Breast epithelium (tissue), 4 donors: ENCODE results near the gene LPP. TPM values are rescaled to one million over a fixed set of nuclear protein-coding genes. Genes with fewer than 3 reads are reported as not detected.
A peak's percentile ranks its signal among the peaks of the same experiment; 100 is the strongest.

Experiments used
- DNase-seq, 2 donors: peaks; one replicate each; pipeline ENCODE4 v3.0.0-alpha.2; 2019; ENCODE audit warnings: low spot score in 2 of 2
- H3K27ac ChIP-seq, 2 donors: fragments of 200-600 bp; sonication (generic) in 1 of 2; one replicate each; pipeline ENCODE4 v1.5.1; 2016 to 2019; ENCODE audit warnings: mild to moderate bottlenecking in 1 of 2
- H3K27me3 ChIP-seq, 2 donors: fragments of 200-600 bp; sonication (generic) in 1 of 2; one replicate each; pipeline versions ENCODE4 v1.5.1 to v1.6.0; 2017 to 2019; ENCODE audit warnings: control low read depth in 1 of 2, mild to moderate bottlenecking in 1 of 2
- H3K36me3 ChIP-seq: fragments of 200-600 bp; one replicate; pipeline ENCODE4 v1.5.1; 2019
- H3K4me1 ChIP-seq, 2 donors: fragments of 200-600 bp; sonication (generic); one replicate each; pipeline ENCODE4 v1.5.1; 2016 to 2019; ENCODE audit warnings: control low read depth in 1 of 2
- H3K4me3 ChIP-seq, 3 donors: fragments of 200-600 bp; sonication (generic); 1 replicate in 2 of 3; 2 replicates in 1 of 3; pipeline ENCODE4 v1.5.1; 2016 to 2019; ENCODE audit warnings: mild to moderate bottlenecking in 3 of 3, moderate library complexity in 2 of 3
- H3K9me3 ChIP-seq, 2 donors: fragments of 200-600 bp; sonication (generic) in 1 of 2; one replicate each; pipeline ENCODE4 v1.5.1; 2016 to 2019; ENCODE audit warnings: control low read depth in 1 of 2
- CTCF ChIP-seq, 3 donors: fragments of 450-650 bp; IDR thresholded peaks; one replicate each; pipeline ENCODE4 v1.5.1; 2016 to 2017; ENCODE audit warnings: antibody characterized with exemption in 3 of 3, mild to moderate bottlenecking in 3 of 3, moderate library complexity in 3 of 3
- POLR2A ChIP-seq: fragments of 450-650 bp; IDR thresholded peaks from one replicate; pipeline ENCODE4 v1.6.1; 2016; ENCODE audit warnings: antibody characterized with exemption, mild to moderate bottlenecking, moderate library complexity
- POLR2AphosphoS5 ChIP-seq, 3 donors: sonication (generic); formaldehyde crosslinking; IDR thresholded peaks; one replicate each; pipeline ENCODE4 v1.6.1; 2017; ENCODE audit warnings: antibody characterized with exemption in 3 of 3
- intact Hi-C: fragments of 100-400 bp; cut with DNase I; formaldehyde crosslinking; loops from one replicate; pipeline ENCODE4 v1.15.1; 2023; ENCODE audit warnings: low total_unique reads
- total RNA-seq, 3 donors: library from RNA; depleted of rRNA; stranded (reverse); fragments of >200 nt; gene quantifications; one replicate each; pipeline ENCODE4 v1.1.0, GENCODE V29; 2016

The LPP gene
- total RNA-seq, 3 donors from 2014 or later, result 135 to 183 (median 147) TPM

- TF ChIP-seq POLR2A, result no peak
- TF ChIP-seq CTCF (IDR thresholded peaks at IDR 0.05), result no peak
- no peak for TF ChIP-seq POLR2AphosphoS5 (IDR thresholded peaks at IDR 0.05)
Measured at GRCh38 chr3:188272481-188273372, 118.8 kb downstream of the LPP start.

DNA sequence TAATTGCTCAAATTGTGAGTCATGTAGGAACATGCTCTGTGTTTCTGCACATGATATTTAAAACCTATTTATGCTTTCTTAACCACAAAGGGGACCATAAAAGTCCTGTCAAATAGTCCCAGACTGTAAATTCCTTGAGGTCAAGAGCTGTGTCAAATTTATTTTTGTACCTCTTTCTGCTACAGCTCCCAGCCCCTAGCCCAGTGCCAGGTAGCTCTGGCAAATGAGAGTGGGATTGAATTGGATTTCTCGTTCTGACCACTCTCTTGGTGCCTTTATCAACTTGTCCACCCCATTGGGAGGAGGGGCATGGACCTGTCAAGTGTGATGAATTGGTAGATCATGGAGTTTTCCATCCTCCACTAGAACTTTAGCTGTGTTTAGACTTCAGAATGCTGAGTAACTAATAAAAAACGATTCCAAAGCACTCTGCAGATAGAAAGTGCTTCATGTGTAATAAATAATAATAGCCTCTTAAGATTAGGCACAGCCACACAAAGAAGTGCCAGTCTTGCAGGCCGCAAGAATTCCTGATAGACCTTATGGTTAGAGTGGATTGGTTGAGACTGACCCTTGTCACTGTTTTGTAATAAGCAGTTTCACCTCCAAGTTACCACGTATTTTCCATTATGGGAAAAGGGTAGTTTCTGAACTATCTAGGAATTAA is 120.4 kb downstream of the LPP start:
- H3K4me3 ChIP-seq, result no peak overlapping the region
- H3K36me3 ChIP-seq, result no peaks in the 10 kb centered on the region
- TF ChIP-seq POLR2AphosphoS5 (IDR thresholded peaks at IDR 0.05), result no peak
- TF ChIP-seq CTCF (IDR thresholded peaks at IDR 0.05), result no peak
- no peak for TF ChIP-seq POLR2A
- H3K4me1 ChIP-seq, result no peaks in the 10 kb centered on the region
- intact Hi-C loops, result loop anchor here (10.0 kb wide), 1 partner anchor 120 kb away; the partner anchor contains the start of gene LPP
- peak overlapping the region; percentile 39 to 69 for H3K27ac ChIP-seq
- DNase-seq, result no peak
- H3K27me3 ChIP-seq, result no peaks in the 10 kb centered on the region
- no peaks in the 10 kb centered on the region for H3K9me3 ChIP-seq

More at GRCh38 chr3:188272481-188273372, 118.8 kb downstream of the LPP start:
- Histone ChIP-seq H3K36me3 (no peaks in the 10 kb centered on the region), H3K4me3 (no peak overlapping the region), H3K27ac (peak overlapping the region; percentile 80 to 83), H3K4me1 (peaks cover 0 to under 1% of the 10 kb centered on the region in 2 donors), H3K9me3 (no peaks in the 10 kb centered on the region), H3K27me3 (no peaks in the 10 kb centered on the region)
- DNase-seq, result no peak
- intact Hi-C loops, result loop anchor here (10.0 kb wide), 1 partner anchor 118 kb away; the partner anchor contains the start of gene LPP

GRCh38 chr3:188276375-188276774 is 122.4 kb downstream of the LPP start:
- Histone ChIP-seq H3K9me3 (no peaks in the 10 kb centered on the region), H3K4me1 (no peaks in the 10 kb centered on the region), H3K27ac (peak overlapping the region in 1 of 2 donors; percentile 42), H3K4me3 (no peak overlapping the region), H3K36me3 (no peaks in the 10 kb centered on the region), H3K27me3 (no peaks in the 10 kb centered on the region)
- TF ChIP-seq CTCF (IDR thresholded peaks at IDR 0.05) (no peak), POLR2AphosphoS5 (IDR thresholded peaks at IDR 0.05) (no peak), POLR2A (no peak)
- intact Hi-C loops, result loop anchor here (10.0 kb wide), 1 partner anchor 122 kb away; the partner anchor contains the start of gene LPP
- DNase-seq, result no peak

DNA sequence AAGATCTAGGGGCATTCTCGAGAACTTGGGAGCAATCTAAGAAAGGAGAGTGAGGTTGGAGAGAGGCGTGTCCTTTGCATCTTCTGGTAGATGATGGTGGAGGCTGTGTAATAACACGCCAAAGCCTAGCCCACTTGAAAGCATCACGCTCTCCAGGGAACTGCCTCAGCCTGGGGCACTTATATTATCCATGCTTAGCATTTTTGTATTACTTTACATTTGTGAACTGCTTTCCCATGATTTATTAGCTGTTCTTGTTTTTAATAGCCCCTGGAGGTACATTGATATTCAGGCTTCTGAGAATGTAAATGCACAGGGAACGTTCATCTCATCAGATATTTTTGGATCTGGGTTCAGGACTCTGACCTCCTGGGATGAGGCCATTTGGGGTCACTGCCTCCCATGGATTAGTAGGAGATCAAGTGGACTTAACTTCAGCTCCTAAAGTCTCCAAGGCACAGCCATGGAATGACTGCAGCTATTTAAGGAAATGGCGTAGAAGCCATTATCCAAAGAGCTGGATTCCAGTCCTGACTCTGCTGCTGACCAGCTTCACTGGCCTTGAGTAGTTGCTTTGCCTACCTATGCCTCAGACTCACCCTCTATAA is 124.9 kb downstream of the LPP start:
- H3K4me1 ChIP-seq, result peaks cover 0 to 12% of the 10 kb centered on the region in 2 donors
- no peaks in the 10 kb centered on the region for H3K27me3 ChIP-seq
- H3K27ac ChIP-seq, result peak overlapping the region in 1 of 2 donors; percentile 8
- intact Hi-C loops, result loop anchor here (10.0 kb wide), 1 partner anchor 124 kb away; the partner anchor contains the start of gene LPP
- H3K9me3 ChIP-seq, result no peaks in the 10 kb centered on the region
- no peak for DNase-seq
- no peak for TF ChIP-seq POLR2A
- no peak for TF ChIP-seq POLR2AphosphoS5 (IDR thresholded peaks at IDR 0.05)
- TF ChIP-seq CTCF (IDR thresholded peaks at IDR 0.05), result no peak
- H3K36me3 ChIP-seq, result no peaks in the 10 kb centered on the region
- H3K4me3 ChIP-seq, result no peak overlapping the region
